Naive B cell (primary cell): Measurements from ENCODE around the gene KDM4B. TPM values are rescaled to one million over a fixed set of nuclear protein-coding genes. Genes with fewer than 3 reads are reported as not detected.

Experiments
- ATAC-seq, 2 donors: fragments of 150-1000 bp; cut with Tn5 transposase; 2 replicates each; pipeline ENCODE4 v1.10.0; 2021; ENCODE audit warnings: low read depth in 2 of 2, mild to moderate bottlenecking in 2 of 2, moderate library complexity in 2 of 2
- DNase-seq: peaks from one replicate; pipeline ENCODE4 v3.0.0; 2022
- H3K27ac Mint-ChIP-seq, 6 donors: one replicate each; pipeline ENCODE4 v1.8.0; 2020 to 2022; ENCODE audit warnings: mild to moderate bottlenecking in 6 of 6, mixed read lengths in 6 of 6, moderate library complexity in 5 of 6, inconsistent platforms in 2 of 6
- H3K27me3 Mint-ChIP-seq, 3 donors: one replicate each; pipeline ENCODE4 v1.8.0; 2021 to 2022; ENCODE audit warnings: mixed read lengths in 3 of 3, mild to moderate bottlenecking in 1 of 3
- H3K36me3 Mint-ChIP-seq, 2 donors: one replicate each; pipeline ENCODE4 v1.8.0; 2020 to 2022; ENCODE audit warnings: mixed read lengths in 2 of 2, inconsistent platforms in 1 of 2, mild to moderate bottlenecking in 1 of 2
- H3K4me1 Mint-ChIP-seq, 3 donors: one replicate each; pipeline ENCODE4 v1.8.0; 2020 to 2022; ENCODE audit warnings: mixed read lengths in 3 of 3, inconsistent platforms in 1 of 3, mild to moderate bottlenecking in 1 of 3, moderate library complexity in 1 of 3
- H3K4me3 Mint-ChIP-seq, 8 donors: one replicate each; pipeline ENCODE4 v1.8.0; 2020 to 2022; ENCODE audit warnings: mild to moderate bottlenecking in 8 of 8, mixed read lengths in 8 of 8, moderate library complexity in 8 of 8, inconsistent platforms in 2 of 8
- H3K9me3 Mint-ChIP-seq, 7 donors: one replicate each; pipeline ENCODE4 v1.8.0; 2020 to 2022; ENCODE audit warnings: mixed read lengths in 7 of 7, mild to moderate bottlenecking in 5 of 7, inconsistent platforms in 2 of 7, moderate library complexity in 1 of 7
- polyA plus RNA-seq, 6 donors: library from polyadenylated mRNA; unstranded; fragments of 300-500 nt; fragmentation: Illumina TruSeq; gene quantifications; one replicate each; pipeline ENCODE4 v1.2.3, GENCODE V29; 2021; ENCODE audit warnings: low read depth in 6 of 6

KDM4B gene
- polyA plus RNA-seq, 6 donors from 2014 or later, result 17.9 to 94.1 (median 50.8) TPM

DNA sequence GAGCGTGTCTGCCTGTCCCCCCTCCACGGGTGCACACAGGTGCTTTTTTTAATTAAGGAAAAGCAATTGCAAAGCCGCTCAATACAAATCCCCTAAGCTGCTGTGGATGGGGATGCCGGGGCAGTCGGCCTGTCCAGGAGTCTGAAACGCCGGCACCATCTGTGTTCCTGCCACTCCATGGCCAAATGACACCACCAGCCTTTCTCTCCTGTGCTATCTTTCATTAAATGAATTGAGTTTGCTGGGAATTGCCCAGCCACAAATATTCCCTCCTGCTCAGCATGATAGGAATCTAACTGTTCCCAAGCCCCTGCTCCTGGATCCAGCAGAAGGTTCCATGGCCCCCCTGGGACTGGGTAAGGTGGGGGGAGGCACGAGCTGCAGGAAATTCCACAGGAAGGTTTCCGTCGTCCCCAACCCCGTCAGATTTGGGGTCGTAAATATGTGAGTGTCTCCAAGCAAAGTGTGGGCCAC lies 139.2 kb downstream of the KDM4B start:
- Mint-ChIP-seq H3K27me3 (no peaks in the 10 kb centered on the region), H3K36me3 (peaks cover 4 to 13% of the 10 kb centered on the region in 2 donors), H3K9me3 (no peaks in the 10 kb centered on the region), H3K27ac (peak overlapping the region in 1 of 6 donors; percentile 73), H3K4me1 (peaks cover 0 to 3% (median 0%) of the 10 kb centered on the region in 3 donors), H3K4me3 (no peak overlapping the region)
- DNase-seq (no peak), ATAC-seq (no peak)

DNA sequence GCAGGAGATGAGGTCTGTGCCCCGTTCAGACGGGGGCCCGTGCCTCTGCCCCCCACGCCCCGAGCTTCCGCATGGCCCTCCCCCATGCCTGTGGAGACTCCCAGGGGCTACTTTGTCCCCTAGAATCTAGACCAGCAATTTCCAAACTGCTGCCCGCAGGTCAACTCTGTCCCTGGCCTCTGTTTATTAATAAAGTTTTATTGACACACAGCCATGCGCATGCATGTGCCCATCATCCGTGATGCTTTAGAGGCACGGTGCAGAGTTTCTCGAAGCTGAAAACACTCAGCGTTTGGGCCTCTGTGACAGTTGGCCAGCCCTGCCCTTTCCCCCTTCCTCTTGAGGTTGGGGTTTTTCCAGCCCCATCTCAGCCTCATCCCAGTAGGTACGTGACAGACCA lies 140.0 kb downstream of the KDM4B start:
- Mint-ChIP-seq H3K36me3 (peaks cover 4 to 13% of the 10 kb centered on the region in 2 donors), H3K27me3 (no peaks in the 10 kb centered on the region), H3K27ac (no peak overlapping the region), H3K4me1 (peaks cover 0 to 3% (median 0%) of the 10 kb centered on the region in 3 donors), H3K9me3 (no peaks in the 10 kb centered on the region), H3K4me3 (no peak overlapping the region)
- ATAC-seq, result no peak
- DNase-seq, result no peak

DNA sequence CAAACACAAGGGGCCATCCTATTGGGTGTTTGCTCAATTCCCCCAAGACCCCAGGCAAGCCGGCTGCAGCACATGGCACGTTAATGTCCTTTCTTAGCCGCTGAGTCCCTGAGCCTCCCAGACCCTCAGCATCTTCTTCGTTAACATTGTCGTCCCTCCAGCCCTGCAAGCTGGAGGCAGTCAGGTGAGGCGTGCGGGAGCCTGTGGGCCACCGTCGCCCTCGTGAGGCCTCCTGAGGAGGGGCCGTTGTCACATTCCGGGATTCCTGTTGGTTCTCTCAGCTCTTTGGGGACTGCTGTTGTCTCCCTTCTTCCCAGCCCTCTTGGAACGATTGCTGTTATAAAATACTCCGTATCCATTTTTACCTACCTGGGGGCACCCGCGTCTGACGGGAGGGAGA lies 140.6 kb downstream of the KDM4B start:
- peaks cover 0 to 3% (median 0%) of the 10 kb centered on the region in 3 donors for H3K4me1 Mint-ChIP-seq
- H3K27me3 Mint-ChIP-seq, result no peaks in the 10 kb centered on the region
- H3K27ac Mint-ChIP-seq, result peak overlapping the region in 1 of 6 donors; percentile 11
- peaks cover 4 to 13% of the 10 kb centered on the region in 2 donors for H3K36me3 Mint-ChIP-seq
- ATAC-seq, result no peak
- H3K4me3 Mint-ChIP-seq, result no peak overlapping the region
- no peaks in the 10 kb centered on the region for H3K9me3 Mint-ChIP-seq
- no peak for DNase-seq

DNA sequence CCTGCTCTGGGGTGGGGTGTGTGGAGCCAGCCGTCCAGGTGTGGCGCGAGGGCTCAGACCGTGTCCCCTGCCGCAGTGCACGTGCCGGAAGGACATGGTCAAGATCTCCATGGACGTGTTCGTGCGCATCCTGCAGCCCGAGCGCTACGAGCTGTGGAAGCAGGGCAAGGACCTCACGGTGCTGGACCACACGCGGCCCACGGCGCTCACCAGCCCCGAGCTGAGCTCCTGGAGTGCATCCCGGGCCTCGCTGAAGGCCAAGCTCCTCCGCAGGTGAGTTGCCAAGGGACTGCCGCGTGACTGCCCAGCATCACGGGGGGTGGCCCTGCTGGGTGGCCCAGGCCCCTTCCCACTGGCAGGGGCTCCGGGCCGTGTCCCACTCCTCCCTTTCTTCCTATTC lies 141.6 kb downstream of the KDM4B start:
- H3K4me1 Mint-ChIP-seq, result peaks cover 0 to 3% (median 0%) of the 10 kb centered on the region in 3 donors
- H3K27me3 Mint-ChIP-seq, result no peaks in the 10 kb centered on the region
- ATAC-seq, result no peak
- H3K4me3 Mint-ChIP-seq, result no peak overlapping the region
- DNase-seq, result no peak
- H3K27ac Mint-ChIP-seq, result no peak overlapping the region
- peaks cover 4 to 16% of the 10 kb centered on the region in 2 donors for H3K36me3 Mint-ChIP-seq
- H3K9me3 Mint-ChIP-seq, result peaks cover 0 to 3% (median 0%) of the 10 kb centered on the region in 7 donors

DNA sequence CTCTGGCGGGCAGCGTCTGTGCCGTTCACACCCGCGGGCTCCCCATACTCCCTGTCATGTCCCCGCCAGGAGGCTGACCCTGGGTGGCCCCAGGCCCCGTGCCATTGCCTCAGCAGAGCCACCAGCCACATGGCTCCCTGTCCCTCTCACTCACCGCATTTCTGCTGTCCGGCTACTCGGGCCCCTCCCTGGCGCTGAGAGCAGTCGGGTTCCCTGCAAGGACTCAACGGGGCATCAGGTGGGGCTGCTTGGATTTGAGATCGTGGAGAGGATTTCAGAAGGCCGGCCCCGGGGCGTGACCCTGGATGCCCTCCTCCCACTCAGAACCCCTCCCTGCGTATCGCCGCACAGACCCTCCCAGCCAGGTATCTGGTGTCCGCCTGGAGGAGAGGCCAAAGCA lies 142.1 kb downstream of the KDM4B start:
- DNase-seq (no peak), ATAC-seq (no peak)
- Mint-ChIP-seq H3K27ac (peak overlapping the region in 1 of 6 donors; percentile 69), H3K36me3 (peaks cover 2 to 21% of the 10 kb centered on the region in 2 donors), H3K27me3 (no peaks in the 10 kb centered on the region), H3K4me3 (no peak overlapping the region), H3K4me1 (peaks cover 0 to 3% (median 0%) of the 10 kb centered on the region in 3 donors), H3K9me3 (peaks cover 0 to 4% (median 0%) of the 10 kb centered on the region in 7 donors)

DNA sequence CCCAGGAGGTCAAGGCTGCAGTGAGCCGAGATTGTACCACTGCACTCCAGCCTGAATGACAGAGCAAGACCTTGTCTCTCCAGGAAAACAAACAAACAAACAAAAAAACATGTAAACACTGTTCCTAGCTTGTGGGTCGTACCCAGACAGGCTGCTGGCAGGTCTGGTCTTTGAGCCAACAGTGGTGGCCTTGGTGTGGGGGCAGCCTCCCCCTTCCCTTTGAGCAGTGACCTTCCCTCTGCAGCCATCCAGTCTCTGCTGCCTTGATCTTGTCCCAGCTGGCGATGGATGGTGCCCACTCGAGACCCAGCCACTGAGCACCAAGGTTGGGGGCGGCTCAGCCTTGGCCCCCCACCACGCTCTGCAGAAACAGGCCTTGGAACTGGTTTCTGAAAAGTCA lies 143.3 kb downstream of the KDM4B start:
- ATAC-seq (no peak), DNase-seq (no peak)
- H3K36me3 Mint-ChIP-seq, result peaks cover 0 to 28% of the 10 kb centered on the region in 2 donors
- H3K4me1 Mint-ChIP-seq, result peaks cover 3 to 9% (median 5%) of the 10 kb centered on the region in 3 donors
- peaks cover 0 to 4% (median 0%) of the 10 kb centered on the region in 7 donors for H3K9me3 Mint-ChIP-seq
- H3K27me3 Mint-ChIP-seq, result no peaks in the 10 kb centered on the region
- H3K4me3 Mint-ChIP-seq, result no peak overlapping the region
- H3K27ac Mint-ChIP-seq, result peak overlapping the region in 1 of 6 donors; percentile 52

DNA sequence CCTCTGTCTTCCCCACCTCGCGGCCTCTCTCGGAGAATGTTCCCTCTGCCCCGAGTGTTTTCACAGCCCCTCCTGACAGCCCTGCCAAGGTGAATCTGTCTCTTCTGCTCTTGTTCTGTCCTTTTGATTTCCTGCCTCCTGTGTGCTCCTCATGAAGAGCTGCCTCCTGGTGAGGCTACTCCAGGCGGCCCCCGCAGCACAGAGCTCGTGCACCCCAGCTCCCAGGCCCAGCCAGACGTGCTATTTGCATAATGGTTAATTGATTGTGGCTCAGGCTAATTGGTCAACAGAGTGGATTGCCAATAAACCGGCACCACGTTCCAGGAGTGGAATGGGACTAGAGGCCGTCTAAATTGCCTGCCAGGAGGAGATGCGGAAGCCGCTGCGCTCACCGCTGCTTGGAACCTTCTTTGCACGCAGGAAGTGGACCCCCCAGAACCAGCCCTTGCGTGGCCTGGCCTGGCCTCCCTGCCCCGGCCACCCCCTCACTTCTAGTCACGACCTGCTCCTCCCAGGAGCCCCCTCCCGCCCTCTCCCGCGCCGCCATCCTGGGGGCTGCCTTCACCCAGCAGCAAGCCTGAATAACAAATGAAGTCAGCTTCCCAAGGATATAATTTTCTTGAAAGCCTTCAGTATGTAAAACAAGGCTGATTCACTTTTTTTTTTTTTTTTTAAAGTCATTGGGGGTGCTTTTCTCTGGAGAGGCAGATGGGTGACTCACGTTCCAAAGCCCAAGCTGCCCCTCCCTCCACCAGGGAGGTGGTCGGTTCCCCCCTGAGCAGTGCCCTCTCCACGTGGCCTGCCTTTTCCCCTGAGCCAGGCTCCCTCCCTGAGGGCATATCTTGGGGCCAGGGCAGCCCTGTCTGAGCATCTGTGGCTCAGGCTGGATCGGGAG lies 144.0 kb downstream of the KDM4B start:
- DNase-seq (no peak), ATAC-seq (no peak)
- Mint-ChIP-seq H3K4me1 (peaks cover 3 to 12% (median 5%) of the 10 kb centered on the region in 3 donors), H3K4me3 (no peak overlapping the region), H3K27ac (peak overlapping the region in 1 of 6 donors; percentile 30), H3K36me3 (peaks cover 0 to 28% of the 10 kb centered on the region in 2 donors), H3K9me3 (peaks cover 0 to 4% (median 0%) of the 10 kb centered on the region in 7 donors), H3K27me3 (no peaks in the 10 kb centered on the region)

DNA sequence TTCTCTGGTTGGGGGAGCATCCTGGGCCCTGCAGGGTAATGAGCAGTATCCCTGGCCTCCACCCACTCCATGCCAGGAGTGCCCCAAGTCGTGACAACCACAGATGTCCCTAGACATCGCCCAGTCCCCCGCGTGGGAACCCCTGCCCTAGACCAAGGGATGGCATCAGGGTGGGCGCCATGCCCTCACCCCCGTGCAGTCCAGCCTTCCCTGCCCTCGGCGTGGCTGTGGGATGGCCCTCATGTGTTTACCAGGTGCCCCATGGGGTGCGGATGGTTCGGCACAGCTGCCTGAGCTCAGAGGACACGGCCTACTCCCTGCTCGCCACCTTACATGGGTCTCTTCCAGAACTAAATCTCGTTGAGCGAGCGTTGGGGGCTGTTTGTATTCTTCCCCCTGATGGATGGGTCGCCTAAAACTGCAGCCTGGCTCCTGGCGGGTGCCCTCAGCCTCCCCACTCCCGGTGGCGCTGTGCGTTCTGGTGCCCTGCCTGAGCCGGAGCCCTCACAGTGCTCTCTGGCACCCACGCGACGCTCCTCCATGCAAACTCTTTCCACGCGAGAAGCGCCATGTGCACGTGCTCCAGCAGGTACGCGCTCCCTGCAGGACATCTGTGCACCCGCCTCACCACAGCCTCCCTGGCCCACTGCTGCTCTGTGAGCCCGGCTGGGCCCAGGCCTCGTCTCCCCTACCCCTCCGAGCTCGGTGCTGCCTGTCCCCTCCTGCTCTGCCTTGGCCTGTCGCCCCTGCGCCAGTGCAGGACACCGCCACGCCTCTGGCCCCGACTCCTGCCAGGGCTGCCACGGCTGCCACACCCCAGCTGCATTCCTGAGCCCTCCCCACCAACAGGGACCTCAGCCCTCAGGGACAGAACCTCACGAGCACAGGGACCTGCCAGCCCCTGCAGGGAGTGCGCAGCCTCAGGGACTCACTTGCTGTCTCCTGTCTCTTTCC lies 145.0 kb downstream of the KDM4B start:
- H3K4me3 Mint-ChIP-seq, result no peak overlapping the region
- peaks cover 0 to 4% (median 0%) of the 10 kb centered on the region in 7 donors for H3K9me3 Mint-ChIP-seq
- DNase-seq (no peak), ATAC-seq (no peak)
- peaks cover 0 to 28% of the 10 kb centered on the region in 2 donors for H3K36me3 Mint-ChIP-seq
- H3K27ac Mint-ChIP-seq, result peak overlapping the region in 1 of 6 donors; percentile 56
- no peaks in the 10 kb centered on the region for H3K27me3 Mint-ChIP-seq
- H3K4me1 Mint-ChIP-seq, result peaks cover 3 to 12% (median 8%) of the 10 kb centered on the region in 3 donors

DNA sequence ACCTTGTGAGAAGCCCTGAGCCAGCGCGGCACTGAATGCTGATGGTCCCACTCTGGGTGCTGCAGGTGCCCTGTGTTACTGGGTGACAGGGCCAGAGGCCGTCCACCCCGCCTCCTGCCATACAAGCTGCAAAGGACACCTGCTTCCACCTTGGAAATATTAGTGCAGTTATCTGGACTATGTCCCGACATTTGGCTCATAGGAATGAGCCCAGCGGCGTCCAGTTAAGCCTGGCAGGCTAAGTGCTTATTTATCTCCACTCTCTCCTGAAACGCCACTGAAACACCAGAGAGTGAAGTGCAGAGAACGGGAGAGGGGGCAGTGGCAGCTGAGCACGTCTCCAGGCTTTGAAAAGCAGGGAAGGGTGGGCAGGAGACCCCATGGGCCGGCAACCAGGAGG lies 145.8 kb downstream of the KDM4B start:
- Mint-ChIP-seq H3K27me3 (no peaks in the 10 kb centered on the region), H3K27ac (peak overlapping the region in 1 of 6 donors; percentile 24), H3K4me1 (peaks cover 3 to 15% (median 12%) of the 10 kb centered on the region in 3 donors), H3K4me3 (no peak overlapping the region), H3K9me3 (peaks cover 0 to 4% (median 0%) of the 10 kb centered on the region in 7 donors), H3K36me3 (peaks cover 0 to 28% of the 10 kb centered on the region in 2 donors)
- ATAC-seq (no peak), DNase-seq (no peak)

DNA sequence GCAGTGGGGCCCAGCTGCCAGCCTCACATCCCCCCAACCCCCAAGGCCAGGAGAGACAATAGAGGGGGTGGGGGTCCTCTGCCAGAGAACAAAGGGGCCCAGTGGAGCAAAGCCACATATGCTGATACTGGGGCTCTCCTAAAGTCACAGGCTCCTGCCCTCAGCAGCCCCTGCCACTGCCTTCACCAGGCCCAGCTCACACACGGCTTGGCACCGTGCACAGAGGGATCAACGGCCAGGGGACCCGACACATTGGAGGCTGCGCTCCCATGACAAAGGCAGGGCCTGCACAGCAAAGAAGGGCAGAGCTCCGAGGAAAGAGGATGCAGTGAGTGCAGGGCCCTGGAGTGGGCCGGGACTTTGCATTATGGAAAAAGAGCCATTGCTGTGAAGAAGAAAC lies 146.4 kb downstream of the KDM4B start:
- Mint-ChIP-seq H3K27ac (peak overlapping the region in 2 of 6 donors; percentile 71 to 75), H3K9me3 (peaks cover 0 to 4% (median 0%) of the 10 kb centered on the region in 7 donors), H3K27me3 (no peaks in the 10 kb centered on the region)

DNA sequence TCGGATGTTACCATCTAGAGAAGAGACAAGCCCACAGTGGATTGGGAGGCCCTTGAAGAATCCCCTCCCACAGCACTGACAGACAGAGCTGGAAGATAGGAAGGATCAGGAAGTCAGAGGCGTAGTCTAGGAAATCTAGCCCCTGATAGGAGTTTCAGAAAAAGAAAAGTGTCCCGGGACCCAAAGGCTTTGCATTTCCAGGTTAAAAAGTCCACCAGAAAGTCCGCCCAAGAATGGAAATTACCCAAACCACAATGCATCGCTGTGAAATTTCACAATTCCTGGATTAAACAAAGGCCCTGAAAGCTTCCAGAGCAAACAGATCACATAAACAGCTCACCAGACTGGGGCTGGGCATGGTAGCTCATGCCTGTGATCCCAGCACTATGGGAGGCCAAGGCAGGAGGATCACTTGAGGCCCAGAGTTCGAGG lies 146.9 kb downstream of the KDM4B start:
- no peak overlapping the region for H3K4me3 Mint-ChIP-seq
- H3K9me3 Mint-ChIP-seq, result peaks cover 0 to 4% (median 0%) of the 10 kb centered on the region in 7 donors
- H3K4me1 Mint-ChIP-seq, result peaks cover 7 to 18% (median 14%) of the 10 kb centered on the region in 3 donors

More for the DNA sequence above, 146.4 kb downstream of the KDM4B start:
- no peak overlapping the region for H3K4me3 Mint-ChIP-seq
- DNase-seq (no peak), ATAC-seq (no peak)
- peaks cover 0 to 28% of the 10 kb centered on the region in 2 donors for H3K36me3 Mint-ChIP-seq
- peaks cover 6 to 15% (median 14%) of the 10 kb centered on the region in 3 donors for H3K4me1 Mint-ChIP-seq

DNA sequence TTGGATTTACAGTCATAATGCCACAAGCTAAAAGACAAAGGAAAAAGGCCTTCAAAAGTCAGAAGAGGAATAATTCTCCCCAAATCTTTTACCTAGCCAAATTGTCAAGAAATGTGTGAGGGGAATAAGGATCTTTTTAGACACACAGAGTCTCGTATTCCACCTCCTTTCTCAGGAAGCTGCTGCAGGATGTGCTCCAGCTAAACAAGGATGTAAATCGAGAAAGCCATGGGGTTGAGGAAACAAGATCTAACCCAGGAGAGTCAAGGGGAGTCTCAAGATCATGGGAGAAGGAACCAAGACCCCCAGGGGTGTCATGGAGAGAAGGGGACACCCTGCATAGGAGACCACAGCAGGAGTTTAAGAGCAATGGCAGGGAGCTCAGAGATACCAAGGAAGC lies 147.4 kb downstream of the KDM4B start:
- Mint-ChIP-seq H3K4me3 (no peak overlapping the region), H3K4me1 (peaks cover 12 to 23% (median 18%) of the 10 kb centered on the region in 3 donors), H3K27ac (peak overlapping the region in 4 of 6 donors; percentile 55 to 93 (median 68)), H3K9me3 (peaks cover 0 to 4% (median 0%) of the 10 kb centered on the region in 7 donors), H3K27me3 (no peaks in the 10 kb centered on the region), H3K36me3 (peaks cover 0 to 28% of the 10 kb centered on the region in 2 donors)
- DNase-seq, result no peak
- no peak for ATAC-seq

More for the DNA sequence above, 146.9 kb downstream of the KDM4B start:
- Mint-ChIP-seq H3K27me3 (no peaks in the 10 kb centered on the region), H3K27ac (peak overlapping the region in 2 of 6 donors; percentile 71 to 75), H3K36me3 (peaks cover 0 to 28% of the 10 kb centered on the region in 2 donors)
- DNase-seq, result no peak
- ATAC-seq, result no peak

DNA sequence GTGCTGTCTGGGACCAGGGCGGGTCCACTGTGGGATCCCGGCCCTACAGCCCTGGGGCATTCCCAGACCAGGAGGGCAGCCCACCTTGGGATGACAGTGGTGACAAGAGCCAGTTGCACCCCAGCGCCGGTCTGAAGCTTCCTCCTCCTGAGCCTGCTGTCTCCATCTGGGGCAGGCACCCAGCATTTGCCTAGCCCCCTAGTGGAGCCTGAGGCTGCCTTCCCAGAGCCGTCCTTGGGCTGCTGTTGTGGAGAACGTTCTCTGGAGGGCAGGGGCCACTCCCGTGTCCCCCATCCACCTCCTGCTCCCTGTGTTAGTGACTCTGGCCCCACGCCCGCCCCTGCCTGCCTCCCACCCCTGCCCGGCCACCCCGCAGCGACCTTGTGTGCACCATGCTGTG lies 148.5 kb downstream of the KDM4B start:
- Mint-ChIP-seq H3K36me3 (peaks cover 3 to 24% of the 10 kb centered on the region in 2 donors), H3K9me3 (peaks cover 0 to 4% (median 0%) of the 10 kb centered on the region in 7 donors), H3K4me1 (peaks cover 24 to 34% (median 27%) of the 10 kb centered on the region in 3 donors), H3K4me3 (no peak overlapping the region), H3K27me3 (no peaks in the 10 kb centered on the region), H3K27ac (peak overlapping the region in 4 of 6 donors; percentile 33 to 100 (median 62))
- ATAC-seq (no peak), DNase-seq (no peak)
